SW480 (cell line): Measurements from ENCODE around the gene STRN3.
"Not testable (repeated sequence)": the region's sequence is repeated elsewhere in the genome, so short reads cannot be mapped to it uniquely, and the experiment has no call there.

Experiments used
- DNase-seq: peaks from one replicate; pipeline ENCODE4 v3.0.0-alpha.2; 2016; ENCODE audit warnings: low spot score

The STRN3 gene

DNA sequence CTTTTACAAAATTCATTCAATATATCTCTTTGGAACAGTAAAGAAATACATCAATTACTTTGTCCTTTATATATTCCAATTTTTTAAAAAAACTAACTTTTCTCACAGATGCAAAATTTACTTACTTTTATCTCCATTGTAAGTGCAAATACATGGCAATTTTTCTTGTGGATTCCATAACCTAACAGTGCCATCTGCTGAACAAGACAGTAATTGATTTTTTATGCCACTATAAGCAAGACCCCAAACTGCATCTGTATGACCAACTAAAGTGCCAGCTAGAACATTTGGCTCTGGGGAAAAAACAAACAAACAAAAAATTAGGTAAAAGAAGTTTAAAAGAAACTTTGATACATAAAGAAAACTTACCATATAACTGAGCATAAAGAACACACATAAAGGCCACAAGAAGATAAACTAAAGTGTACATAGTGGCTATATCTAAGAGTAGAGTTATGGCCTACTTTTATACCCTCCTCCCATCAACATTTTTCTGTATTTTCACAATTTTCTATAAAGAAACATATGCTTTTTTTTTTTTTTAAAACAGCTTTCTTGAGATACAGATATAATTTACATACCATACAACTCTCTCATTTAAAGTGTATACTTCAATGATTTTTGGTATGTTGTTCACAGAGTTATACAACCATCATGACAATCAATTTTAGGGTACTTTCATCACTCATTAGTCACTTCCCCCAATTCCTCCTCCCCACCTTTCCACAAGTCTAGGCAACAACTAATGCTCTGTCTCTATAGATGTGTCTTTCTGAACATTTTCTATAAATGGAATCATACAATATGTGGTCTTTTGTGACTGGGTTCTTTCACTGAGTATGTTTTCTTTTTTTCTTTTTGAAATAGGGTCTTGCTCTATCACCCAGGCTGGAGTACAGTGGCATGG lies 119.2 kb downstream of the STRN3 start:
- DNase-seq: peak; percentile 25

DNA sequence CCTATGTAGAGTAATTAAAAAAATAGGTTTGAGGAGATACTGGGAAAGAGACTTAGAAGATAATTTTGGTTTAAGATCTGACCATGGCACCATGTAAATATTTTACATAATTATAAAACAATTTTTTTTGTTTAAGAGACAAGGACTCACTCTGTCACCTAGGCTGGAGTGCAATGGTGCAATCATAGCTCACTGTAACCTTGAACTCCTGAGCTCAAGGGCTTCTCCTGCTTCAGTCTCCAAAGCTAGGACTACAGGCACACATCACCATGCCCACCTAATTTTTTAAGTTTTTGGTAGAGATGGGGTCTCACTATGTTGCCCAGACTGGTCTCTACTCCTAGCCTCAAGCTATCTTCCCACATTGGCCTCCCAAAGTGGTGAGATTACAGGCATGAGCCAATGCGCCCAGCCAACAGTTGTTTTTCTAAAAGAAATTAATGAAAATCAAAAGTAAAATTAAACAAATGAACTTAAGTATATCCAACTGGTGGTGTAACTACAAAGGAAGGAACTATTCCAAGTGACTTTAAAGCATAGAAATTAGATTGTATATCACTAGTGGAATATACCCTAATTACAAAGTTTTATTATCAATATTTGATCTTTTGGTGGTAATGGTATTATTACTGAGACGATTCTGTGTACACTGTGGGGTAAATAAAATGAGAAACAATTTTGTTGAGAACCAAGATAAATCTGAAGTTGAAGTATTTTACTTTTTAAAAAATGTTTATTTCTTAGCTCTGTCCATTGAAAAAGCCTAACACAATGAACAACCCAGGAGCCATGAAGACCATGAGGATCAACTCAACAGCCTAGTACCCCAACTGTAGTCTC lies 122.7 kb downstream of the STRN3 start:
- no peak for DNase-seq

DNA sequence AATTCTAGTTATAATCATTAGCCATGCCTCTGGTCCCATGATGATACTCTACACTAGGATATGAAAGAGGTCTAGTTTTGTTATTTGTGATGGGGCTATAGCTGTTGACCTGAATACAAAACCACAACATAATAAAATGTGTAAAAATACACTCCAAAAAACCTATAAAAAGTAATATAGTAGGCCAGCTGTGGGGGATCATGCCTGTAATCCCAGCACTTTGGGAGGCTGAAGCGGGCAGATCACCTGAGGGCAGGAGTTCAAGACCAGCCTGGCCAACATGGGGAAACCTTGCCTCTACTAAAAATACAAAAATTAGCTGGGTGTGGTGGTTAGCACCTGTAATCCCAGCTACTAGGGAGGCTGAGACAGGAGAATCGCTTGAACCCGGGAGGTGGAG lies 129.1 kb downstream of the STRN3 start:
- not testable (repeated sequence) for DNase-seq

DNA sequence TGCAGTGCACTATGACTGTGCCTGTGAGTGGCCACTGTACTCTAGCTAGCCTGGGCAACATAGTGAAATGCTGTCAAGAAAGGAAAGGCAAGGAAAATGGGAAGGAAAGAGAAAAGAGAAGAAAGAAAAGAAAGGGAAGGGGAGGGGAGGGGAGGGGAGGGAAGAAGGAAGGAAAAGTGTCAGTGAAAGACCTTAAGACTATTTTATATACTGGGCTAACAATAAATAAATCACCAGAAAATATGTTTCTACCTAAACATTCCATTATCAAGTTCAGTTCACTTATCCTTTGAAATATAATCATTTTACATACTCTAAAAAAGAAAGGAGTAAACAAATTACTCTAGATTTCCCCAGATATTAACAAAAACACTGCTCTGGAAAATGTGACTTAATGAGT lies 129.7 kb downstream of the STRN3 start:
- DNase-seq: no peak

DNA sequence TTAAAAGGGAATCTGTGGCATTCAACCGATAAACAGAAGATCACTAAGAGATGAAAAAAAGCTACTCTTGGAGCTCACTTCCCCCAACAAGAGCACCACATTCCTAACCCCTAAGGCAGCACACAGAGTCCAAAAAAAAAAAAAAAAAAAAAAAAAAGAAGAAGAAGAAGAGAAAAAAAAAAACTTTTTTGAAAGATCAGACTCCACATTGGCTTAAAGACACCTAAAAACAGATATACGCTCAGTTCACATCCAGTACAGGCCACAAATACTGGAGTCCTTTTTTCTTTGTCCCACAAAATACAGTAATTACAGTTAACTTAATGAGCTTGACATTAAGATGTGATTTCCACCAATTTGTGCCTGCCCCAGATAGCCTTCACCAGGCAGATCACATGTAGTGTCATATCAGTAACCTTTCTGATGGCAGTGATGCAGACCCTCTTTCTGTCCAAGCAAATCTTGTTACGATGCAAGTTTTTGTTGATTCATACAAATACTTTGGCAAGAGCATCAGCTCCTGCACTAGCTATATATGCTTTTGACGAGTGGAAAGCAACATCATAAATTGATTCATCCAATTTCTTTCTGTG lies 131.2 kb downstream of the STRN3 start:
- no peak for DNase-seq

DNA sequence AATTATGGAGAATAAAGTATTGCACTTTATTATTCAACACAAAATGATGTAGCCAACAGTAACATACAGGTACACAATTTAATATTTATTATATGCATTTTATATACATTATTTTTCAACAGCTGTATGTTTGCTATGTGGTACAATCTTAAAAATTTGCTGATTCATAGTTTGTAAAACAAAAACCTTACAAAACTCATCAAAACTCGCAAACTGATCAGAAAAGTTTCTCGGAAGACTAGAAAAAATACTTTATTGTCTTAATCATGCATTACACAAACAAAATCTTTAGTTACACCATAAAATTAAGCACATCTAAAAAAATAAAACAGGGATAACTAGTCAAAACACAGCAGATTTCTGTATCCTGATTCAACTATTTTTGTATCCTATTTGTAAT lies 132.4 kb downstream of the STRN3 start:
- DNase-seq: no peak

DNA sequence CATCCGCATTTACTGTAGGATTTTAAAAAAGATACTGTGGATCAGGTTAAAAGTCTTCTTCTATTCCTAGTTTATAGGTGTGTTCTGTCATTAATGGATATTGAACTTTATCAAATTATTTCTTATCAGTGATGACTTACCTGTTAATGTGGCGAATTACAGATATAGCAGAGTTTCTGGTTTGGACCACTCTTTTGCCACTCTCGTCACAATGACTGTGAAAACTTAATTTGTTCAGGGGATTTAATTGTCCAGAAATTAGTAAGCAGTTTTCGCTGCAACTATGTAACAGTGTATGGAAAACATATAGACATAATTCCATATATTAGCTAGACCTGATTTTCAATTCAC lies 137.0 kb downstream of the STRN3 start:
- no peak for DNase-seq

DNA sequence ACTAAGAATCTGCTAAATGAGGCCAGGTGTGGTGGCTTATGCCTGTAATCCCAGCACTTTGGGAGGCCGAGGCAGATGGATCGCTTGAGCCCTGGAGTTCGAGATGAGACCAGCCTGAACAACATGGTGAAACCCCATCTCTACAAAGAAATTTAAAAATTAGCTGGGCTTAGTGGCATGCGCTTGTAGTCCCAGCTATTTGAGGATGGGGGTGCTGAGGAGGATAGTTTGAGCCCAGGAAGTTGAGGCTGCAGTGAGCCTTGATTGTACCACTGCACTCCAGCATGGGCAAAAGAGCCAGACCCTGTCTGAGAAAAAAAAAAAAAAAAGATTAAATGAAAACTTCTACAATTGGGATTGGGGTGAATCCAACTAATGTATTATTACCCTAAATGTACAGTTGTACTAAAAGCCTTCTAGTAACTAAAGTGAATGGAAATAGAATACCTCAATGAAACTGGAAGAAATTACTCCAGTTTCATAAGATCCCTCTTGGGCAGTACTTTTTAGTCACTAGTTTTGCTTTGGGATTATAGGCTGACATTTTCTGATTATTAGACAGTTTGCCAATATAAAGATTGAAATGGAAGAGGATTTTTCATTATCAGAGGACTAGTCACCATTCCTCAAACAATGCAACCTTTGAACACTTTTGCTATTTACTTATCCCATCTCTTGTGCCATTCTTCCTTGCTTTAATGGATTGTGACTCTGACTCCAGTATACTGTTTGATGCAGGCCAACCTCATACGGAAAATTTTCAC lies 137.5 kb downstream of the STRN3 start:
- no peak for DNase-seq

DNA sequence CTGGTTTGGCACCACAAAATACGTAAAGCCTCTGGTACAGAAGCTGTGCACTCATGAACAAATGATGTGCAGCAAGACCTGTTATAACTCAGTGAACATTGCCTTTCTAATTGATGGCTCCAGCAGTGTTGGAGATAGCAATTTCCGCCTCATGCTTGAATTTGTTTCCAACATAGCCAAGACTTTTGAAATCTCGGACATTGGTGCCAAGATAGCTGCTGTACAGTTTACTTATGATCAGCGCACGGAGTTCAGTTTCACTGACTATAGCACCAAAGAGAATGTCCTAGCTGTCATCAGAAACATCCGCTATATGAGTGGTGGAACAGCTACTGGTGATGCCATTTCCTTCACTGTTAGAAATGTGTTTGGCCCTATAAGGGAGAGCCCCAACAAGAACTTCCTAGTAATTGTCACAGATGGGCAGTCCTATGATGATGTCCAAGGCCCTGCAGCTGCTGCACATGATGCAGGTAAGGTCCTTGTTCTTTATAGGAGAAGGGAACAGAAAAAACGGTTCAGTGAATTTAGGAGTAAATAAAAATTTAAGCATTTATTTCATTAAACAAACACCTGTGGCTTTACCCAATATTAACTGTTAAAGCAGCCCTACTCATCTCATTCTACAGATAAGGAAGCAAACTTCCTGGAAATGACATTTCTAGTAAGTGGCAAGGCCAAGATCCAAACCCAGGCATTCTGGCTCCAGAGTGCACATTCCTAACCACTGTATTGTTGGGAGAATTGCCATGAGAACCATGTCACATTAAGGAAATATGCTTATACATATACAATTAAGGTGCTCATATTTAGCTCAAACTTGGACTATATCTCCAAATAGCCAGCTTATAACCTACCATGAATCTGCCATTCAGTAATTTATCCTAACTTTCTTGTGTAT lies 140.1 kb downstream of the STRN3 start:
- no peak for DNase-seq

DNA sequence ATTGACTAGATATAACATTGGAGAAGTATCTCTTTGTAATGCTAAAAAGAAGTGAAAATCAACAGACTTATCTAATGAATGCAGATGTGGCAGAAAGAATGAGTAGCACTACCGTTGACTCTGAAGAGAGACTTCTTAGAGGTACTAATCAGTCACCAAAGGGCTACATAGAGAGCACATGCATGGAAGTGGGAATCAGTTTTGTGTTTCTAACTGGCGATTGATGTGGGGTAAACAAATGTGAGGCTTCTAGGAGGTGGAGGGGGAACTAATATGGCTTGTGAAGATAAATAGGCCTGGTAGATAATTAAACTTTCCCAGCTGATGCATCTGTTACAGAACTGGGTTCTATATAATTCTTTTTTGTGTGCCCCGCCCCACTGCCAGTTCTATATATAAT lies 141.3 kb downstream of the STRN3 start:
- DNase-seq: no peak

DNA sequence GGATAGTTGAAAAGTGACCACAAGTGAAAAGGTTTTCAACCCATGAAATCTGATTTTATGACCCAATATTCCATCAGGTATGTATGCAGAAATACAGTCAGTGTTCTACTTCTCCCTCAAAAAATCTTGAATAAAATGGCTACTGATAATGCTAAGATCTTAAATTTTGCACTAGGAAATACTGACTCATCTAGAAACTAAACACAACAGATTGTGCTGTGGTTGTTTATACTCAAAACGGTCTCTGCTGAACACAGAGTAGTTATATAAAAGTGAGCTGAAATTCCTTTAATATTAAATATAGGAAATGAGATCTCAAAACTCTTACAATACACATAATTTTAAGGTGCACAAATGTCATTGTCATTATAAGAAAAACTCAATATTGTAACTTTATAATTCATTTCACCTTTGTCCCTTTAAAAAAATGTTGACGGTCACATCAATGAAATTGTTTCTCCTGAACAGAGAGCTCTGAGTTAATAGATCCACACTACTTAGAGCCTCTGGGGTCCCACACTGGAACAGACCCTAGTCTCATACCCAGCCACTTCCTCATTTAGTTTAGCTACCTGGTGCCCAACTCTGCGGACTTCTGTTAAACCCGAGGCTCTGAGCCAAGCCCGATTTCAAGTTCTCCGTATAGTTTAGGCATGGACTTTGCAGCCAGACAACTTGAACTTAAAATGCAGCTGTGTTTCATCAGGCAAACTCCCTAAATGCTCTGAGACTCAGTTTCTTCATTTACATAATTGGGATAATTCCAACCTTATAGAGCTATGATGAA lies 142.5 kb downstream of the STRN3 start:
- no peak for DNase-seq

DNA sequence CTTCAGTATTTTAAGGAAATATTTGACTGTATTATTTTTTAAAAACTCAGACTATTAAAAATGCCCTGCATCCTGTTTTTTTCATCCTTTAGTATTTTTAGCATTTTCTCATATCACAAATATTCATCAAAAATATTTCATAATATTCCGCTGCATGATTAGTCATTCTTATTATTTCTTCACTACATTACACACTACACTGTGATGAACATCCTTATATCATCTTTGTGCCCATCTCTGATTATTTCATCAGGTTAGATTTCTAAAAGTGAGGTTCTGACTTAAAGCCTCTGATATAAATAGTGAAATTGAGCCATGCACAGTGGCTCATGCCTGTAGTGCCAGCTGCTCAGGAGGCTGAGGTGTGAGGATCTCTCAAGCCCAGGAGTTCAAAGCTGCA lies 143.7 kb downstream of the STRN3 start:
- no peak for DNase-seq

DNA sequence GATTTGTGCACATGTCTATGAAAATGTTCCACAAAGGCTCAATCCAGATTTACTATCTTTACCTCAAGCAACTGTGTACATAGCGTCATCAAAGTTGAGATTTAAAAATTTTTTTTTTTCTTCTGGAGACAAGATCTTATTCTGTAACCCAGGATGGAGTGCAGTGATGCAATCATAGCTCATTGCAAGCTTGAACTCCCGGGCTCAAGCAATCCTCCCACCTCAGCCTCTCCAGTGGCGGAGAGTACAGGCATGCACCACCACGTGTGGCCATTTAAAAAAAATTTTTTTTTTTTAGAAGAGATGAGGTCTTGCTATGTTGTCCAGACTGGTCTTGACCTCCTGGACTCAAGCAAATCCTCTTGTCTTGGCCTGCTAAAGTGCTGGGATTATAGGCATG lies 149.5 kb downstream of the STRN3 start:
- DNase-seq: no peak

DNA sequence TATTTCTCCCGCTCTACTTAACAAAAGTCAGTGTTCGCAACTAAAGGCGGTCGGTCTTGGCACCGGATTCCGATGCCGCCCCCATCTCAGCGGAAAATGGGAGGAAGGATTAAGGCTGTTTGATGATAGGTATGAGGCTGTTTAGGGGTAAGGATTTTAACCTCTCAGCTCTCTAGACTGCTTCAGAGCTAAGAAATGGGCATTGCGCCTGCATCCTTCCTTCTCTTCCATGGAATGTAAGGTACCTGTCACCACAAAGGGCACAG lies 150.5 kb downstream of the STRN3 start:
- DNase-seq: no peak

DNA sequence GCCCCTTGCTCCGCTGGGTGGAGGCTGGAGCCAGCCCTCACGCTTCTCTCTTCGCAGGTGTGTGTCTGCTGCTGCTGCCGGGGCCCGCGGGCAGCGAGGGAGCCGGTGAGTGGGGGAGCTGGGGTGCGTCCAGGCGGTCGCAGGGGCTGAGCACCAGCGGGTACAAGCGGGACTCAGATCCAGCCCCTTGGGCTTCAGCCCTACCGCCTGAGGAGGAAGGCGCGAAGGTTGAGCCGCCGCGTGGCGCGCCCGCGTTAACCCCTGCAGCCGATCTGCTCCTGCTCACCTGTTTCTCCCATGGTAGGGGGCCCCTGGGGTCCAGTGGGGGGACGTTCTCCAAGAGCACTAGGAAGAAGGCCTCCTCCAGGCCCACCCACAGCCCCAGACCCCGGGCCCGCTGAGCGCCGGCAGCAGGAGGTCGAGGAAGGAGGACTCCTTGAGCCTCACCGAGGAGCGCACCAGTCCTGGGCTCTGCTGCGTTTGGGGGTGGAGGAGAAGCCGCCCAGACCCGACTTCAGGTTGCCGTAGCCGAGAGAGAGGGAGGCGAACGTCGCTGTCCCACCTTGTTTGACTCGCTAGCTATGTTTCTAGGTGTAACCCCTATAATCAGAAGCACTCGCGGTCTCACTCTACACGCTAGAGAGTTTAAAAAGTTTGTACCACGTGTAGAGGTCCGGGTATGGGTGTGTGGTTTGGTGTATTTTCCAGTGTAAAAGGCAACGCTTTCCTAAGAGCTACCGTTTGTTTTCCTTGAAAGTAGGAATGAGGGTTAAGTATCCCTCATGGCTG lies 151.0 kb downstream of the STRN3 start:
- DNase-seq: no peak

DNA sequence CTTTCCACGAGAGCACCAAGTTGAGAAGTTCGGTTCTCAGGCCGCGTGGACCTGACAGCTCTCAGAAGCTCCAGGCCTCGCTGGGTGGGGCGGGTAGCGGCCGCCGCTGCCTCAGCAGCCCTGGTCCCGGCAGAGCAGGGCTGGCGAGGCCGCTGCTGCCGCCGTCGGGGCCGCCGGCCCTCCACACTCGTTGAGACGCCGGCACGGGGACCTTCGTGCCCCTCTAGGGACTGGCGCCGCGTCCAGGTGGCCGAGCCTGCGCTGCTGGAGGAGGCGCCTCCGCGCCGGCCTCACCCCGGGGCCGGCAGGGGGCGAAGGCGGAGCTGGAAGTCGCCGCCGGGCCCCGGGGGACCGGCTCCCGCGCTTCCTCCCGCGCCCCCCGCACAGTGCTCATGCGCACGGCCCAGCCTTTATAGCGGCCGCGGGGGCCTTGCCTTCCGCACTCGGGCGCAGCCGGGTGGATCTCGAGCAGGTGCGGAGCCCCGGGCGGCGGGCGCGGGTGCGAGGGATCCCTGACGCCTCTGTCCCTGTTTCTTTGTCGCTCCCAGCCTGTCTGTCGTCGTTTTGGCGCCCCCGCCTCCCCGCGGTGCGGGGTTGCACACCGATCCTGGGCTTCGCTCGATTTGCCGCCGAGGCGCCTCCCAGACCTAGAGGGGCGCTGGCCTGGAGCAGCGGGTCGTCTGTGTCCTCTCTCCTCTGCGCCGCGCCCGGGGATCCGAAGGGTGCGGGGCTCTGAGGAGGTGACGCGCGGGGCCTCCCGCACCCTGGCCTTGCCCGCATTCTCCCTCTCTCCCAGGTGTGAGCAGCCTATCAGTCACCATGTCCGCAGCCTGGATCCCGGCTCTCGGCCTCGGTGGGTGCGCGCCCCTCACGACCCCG lies 151.8 kb downstream of the STRN3 start, which contains the start of gene COCH:
TSS of gene COCH (plus strand) at position 440 of the 879 bp plus-strand sequence. CDS start at position 820, 380 bp downstream.
- peak; percentile 7 for DNase-seq

DNA sequence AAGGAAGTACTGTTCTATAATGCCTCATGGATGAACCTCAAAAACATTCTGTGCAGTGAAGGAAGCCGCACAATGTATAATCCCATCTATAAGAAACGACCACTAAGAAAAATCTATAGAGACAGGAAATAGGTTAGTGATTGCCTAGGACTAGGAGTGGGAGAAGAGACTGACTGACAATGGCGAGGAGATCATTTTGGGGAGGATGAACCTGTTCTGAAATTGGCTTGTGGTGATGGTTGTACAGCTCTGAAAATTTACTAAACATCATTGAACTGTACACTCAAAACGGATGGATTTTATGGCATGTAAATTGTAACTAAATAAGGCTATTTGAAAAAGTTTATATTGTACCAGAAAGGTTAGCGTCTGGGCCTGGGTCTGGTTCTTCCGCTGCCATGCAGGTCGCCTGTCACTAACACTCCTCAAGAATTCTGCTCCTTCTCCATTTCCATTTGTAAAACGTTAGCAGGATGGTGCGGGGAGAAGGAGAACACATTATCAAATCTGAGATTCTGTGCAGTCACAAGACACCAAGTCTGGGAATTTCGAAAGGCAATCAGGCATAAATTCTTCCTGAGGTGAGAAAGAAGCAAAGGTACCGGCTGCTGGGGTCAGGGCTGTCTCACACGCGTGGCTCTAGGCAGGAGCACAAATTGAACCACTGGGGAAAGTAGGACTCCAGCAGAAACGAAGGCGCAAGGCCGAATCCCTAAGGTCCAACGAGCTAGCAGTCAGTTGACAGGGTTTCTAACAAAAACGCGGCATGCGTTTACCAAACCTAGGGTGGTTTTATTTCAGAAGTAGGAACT lies 152.7 kb downstream of the STRN3 start:
- DNase-seq: no peak

DNA sequence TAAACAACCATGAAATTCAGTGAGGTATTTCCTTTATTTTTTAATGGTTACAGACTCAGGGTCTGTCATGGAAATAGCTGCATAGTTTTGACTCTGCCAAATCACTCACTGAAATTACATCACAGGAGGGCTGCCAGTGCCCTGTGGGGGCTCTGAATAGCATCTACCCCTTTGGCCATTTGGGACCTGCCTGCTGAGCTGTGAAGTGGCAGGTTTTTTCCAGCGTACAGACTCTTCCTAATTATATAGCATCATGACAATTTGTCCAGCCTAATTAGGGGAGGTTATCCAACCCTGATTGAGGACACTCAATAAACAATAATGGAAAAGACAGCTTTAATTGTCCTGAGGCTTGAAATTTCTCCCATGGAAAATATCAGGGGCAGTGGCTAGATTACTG lies 153.6 kb downstream of the STRN3 start:
- DNase-seq: no peak
